ENCODE measurements around the gene FCGR2B. TPM values are rescaled to one million over a fixed set of nuclear protein-coding genes. Genes with fewer than 3 reads are reported as not detected.

Gene FCGR2B
- total and polyA plus RNA-seq, 2 of the 13 experiments (the other 11 are each of a cell fraction or from before 2014, with no cell fraction given), result not detected

- no peak for TF ChIP-seq ZBTB40 (IDR thresholded peaks at IDR 0.05)
- no peak; the same call in 1 of the 2 replicates for TF ChIP-seq ZBTB40 (CRISPR knock-in tag; IDR thresholded peaks at IDR 0.05)
- no peak for TF ChIP-seq PCBP2 (optimal IDR thresholded peaks at IDR 0.05; ENCODE audit: low read depth, low read length, poor library complexity, severe bottlenecking)
- TF ChIP-seq MED1 (CRISPR knock-in tag; IDR thresholded peaks at IDR 0.05), result peak; percentile 71
- peak; percentile 74 for TF ChIP-seq ELF3 (CRISPR knock-in tag; IDR thresholded peaks at IDR 0.05)
- 0 out of 2 replicates have a peak, but pooled peaks have one; percentile 22 for TF ChIP-seq FOXA1 (IDR thresholded peaks at IDR 0.05)
- TF ChIP-seq FOXA1 (CRISPR knock-in tag; IDR thresholded peaks at IDR 0.05), result peak; percentile 96
- no peak for TF ChIP-seq ZNF740 (CRISPR knock-in tag; IDR thresholded peaks at IDR 0.05)
- no peak for TF ChIP-seq ZNF30 (CRISPR knock-in tag; IDR thresholded peaks at IDR 0.05)
- TF ChIP-seq YEATS4 (CRISPR knock-in tag; IDR thresholded peaks at IDR 0.05; ENCODE audit: borderline replicate concordance), result 0 out of 2 replicates have a peak, but pooled peaks have one; percentile 25
- TF ChIP-seq, protein P1, sequence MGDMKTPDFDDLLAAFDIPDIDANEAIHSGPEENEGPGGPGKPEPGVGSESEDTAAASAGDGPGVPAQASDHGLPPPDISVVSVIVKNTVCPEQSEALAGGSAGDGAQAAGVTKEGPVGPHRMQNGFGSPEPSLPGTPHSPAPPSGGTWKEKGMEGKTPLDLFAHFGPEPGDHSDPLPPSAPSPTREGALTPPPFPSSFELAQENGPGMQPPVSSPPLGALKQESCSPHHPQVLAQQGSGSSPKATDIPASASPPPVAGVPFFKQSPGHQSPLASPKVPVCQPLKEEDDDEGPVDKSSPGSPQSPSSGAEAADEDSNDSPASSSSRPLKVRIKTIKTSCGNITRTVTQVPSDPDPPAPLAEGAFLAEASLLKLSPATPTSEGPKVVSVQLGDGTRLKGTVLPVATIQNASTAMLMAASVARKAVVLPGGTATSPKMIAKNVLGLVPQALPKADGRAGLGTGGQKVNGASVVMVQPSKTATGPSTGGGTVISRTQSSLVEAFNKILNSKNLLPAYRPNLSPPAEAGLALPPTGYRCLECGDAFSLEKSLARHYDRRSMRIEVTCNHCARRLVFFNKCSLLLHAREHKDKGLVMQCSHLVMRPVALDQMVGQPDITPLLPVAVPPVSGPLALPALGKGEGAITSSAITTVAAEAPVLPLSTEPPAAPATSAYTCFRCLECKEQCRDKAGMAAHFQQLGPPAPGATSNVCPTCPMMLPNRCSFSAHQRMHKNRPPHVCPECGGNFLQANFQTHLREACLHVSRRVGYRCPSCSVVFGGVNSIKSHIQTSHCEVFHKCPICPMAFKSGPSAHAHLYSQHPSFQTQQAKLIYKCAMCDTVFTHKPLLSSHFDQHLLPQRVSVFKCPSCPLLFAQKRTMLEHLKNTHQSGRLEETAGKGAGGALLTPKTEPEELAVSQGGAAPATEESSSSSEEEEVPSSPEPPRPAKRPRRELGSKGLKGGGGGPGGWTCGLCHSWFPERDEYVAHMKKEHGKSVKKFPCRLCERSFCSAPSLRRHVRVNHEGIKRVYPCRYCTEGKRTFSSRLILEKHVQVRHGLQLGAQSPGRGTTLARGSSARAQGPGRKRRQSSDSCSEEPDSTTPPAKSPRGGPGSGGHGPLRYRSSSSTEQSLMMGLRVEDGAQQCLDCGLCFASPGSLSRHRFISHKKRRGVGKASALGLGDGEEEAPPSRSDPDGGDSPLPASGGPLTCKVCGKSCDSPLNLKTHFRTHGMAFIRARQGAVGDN (CRISPR knock-in tag; IDR thresholded peaks at IDR 0.05), result peak; percentile 40
- TF ChIP-seq PHF21A (CRISPR knock-in tag; IDR thresholded peaks at IDR 0.05), result peak; percentile 43; the same call in 1 of the 2 replicates
- TF ChIP-seq FLYWCH1 (CRISPR knock-in tag; IDR thresholded peaks at IDR 0.05), result no peak
- no peak for TF ChIP-seq ZNF549 (CRISPR knock-in tag; IDR thresholded peaks at IDR 0.05)
- TF ChIP-seq FOSL1 (CRISPR knock-in tag; IDR thresholded peaks at IDR 0.05; ENCODE audit: borderline replicate concordance), result no peak
- no peak for TF ChIP-seq NFIB (CRISPR knock-in tag; IDR thresholded peaks at IDR 0.05; ENCODE audit: borderline replicate concordance)
- TF ChIP-seq ZNF790 (CRISPR knock-in tag; IDR thresholded peaks at IDR 0.05; ENCODE audit: borderline replicate concordance), result no peak
These were observed 39.3 kb downstream of the FCGR2B start (continued) for GRCh38 chr1:161702250-161702649.
